KOPT-K1 (cell line): ENCODE data around the gene MACO1.
"Not testable (repeated sequence)": the region's sequence is repeated elsewhere in the genome, so short reads cannot be mapped to it uniquely, and the experiment has no call there.

Experiments
- H3K27ac ChIP-seq: fragments of 200-600 bp; sonication (generic); 2 replicates; pipeline ENCODE4 v1.5.1; 2016; ENCODE audit warnings: antibody characterized with exemption, mild to moderate bottlenecking, low read depth, low read length; ENCODE audit not compliant: poor library complexity, severe bottlenecking
- H3K36me3 ChIP-seq: fragments of 200-600 bp; sonication (generic); 2 replicates; pipeline ENCODE4 v1.5.1; 2017; ENCODE audit warnings: antibody characterized with exemption, mild to moderate bottlenecking, low read length, moderate library complexity; ENCODE audit not compliant: insufficient read depth
- H3K9me3 ChIP-seq: fragments of 200-600 bp; sonication (generic); 2 replicates; pipeline ENCODE4 v1.5.1; 2017; ENCODE audit warnings: antibody characterized with exemption, low read length, mild to moderate bottlenecking; ENCODE audit not compliant: insufficient read depth, poor library complexity, severe bottlenecking

MACO1 gene, protein sequence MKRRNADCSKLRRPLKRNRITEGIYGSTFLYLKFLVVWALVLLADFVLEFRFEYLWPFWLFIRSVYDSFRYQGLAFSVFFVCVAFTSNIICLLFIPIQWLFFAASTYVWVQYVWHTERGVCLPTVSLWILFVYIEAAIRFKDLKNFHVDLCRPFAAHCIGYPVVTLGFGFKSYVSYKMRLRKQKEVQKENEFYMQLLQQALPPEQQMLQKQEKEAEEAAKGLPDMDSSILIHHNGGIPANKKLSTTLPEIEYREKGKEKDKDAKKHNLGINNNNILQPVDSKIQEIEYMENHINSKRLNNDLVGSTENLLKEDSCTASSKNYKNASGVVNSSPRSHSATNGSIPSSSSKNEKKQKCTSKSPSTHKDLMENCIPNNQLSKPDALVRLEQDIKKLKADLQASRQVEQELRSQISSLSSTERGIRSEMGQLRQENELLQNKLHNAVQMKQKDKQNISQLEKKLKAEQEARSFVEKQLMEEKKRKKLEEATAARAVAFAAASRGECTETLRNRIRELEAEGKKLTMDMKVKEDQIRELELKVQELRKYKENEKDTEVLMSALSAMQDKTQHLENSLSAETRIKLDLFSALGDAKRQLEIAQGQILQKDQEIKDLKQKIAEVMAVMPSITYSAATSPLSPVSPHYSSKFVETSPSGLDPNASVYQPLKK

GRCh38 chr1:25430073-25430966, at the start of gene MACO1:
Gene MACO1 (plus strand): TSS chr1:25430897. CDS start chr1:25431099, 202 bp downstream.
- Histone ChIP-seq H3K36me3 (no peaks in the 10 kb centered on the region), H3K9me3 (no peaks in the 10 kb centered on the region), H3K27ac (peak within 1 kb of the TSS; percentile 63)

DNA sequence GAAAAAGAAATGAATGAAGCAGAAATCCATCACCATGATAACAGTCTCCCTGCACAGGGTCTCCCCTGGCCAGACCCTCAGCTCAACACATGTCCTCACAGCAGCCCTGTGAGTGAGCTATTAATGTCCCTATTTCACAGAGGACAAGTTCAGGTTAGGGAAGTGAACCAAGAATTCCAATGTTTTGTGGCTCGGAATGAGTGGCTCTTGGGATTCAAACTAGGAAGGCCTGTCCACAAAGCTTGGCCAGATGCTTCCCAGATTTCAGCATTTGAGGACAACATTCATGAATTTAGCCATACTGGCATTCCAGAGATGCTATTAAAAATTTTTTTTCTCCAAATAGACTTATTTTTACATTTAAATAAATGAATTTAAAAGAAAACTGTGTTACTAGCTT, 48.2 kb upstream of the MACO1 start:
- not testable (repeated sequence) for H3K9me3 ChIP-seq, H3K27ac ChIP-seq, H3K36me3 ChIP-seq

DNA sequence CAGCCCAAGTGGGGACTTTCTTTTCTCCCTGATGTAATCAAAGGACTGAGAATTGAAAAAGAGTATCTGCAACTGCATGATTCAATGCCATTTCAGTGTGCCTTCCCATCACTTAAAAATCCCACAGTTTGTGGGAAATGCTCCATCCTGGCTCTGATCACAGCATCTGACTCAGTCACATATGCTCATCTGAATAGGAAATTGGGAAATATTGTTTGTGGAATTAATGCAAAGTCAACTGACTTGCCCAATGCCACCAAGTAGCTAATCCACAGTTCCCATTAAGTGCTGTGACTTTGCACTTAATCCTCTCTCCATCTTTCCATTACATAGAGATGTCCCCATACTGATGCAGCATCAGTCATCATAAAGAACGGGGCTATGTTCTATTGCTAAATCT, 47.6 kb upstream of the MACO1 start:
- not testable (repeated sequence) for H3K36me3 ChIP-seq, H3K9me3 ChIP-seq, H3K27ac ChIP-seq

DNA sequence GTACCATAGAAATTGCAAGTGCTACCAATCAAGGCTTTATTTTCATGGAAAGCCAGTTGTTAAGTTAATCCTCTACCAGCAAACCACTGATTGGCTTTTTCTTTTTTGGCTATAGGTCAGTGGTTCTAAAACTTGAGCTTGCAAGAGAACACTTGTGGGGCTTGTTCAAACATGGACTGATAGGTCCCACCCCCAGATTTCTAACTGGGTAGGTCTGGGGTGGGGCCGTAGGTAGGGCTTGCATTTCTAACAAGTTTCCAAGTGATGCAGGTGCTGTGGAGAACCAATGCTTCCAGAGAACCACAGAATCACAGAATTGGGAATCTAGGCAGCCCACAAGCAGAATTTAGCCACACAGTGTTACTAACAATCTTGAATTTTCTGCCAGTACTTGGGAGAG, 46.8 kb upstream of the MACO1 start:
- not testable (repeated sequence) for H3K9me3 ChIP-seq, H3K27ac ChIP-seq, H3K36me3 ChIP-seq

DNA sequence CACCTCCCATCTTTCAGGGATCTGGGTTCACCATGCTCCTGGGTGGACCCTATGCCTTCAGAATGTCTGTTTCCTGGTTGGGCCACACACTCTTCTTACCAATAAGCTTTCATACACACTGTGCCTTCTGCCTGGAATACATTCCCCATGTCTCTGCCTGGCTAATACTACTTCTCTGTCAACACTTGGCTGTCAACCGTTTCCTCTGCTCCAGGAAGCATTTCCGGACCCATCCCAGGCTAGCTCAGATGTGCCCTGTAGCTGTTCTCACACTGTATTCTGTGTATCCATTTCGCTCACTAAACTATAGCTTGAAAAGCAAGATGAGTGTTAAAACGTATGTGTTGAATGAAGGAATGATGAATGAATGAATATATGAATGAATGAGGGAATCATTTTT, 43.6 kb upstream of the MACO1 start:
- H3K27ac ChIP-seq, H3K9me3 ChIP-seq, H3K36me3 ChIP-seq: not testable (repeated sequence)

DNA sequence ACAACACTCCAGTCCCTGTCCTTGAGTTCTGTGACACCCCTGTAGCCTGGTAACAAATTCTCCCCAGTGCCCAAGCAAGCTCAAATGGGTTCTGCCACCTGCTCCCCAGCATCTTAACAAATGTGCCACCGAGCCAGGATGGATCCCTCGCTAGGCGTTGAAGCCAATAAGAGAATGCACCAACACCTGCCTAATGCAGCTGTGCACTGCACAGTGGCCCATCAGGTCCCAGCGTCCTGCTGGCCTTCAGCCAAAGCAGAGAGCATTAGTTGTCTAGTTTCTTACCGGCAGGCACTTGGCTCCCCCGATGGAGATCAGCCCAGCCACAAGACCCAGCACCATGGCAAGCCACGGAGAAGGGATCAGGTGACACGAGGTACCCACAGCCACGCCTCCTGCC, 42.0 kb upstream of the MACO1 start:
- H3K27ac ChIP-seq, H3K36me3 ChIP-seq, H3K9me3 ChIP-seq: not testable (repeated sequence)

- not testable (repeated sequence) for H3K27ac ChIP-seq, H3K36me3 ChIP-seq, H3K9me3 ChIP-seq
These were observed 41.0 kb upstream of the MACO1 start for GRCh38 chr1:25389721-25390120.

DNA sequence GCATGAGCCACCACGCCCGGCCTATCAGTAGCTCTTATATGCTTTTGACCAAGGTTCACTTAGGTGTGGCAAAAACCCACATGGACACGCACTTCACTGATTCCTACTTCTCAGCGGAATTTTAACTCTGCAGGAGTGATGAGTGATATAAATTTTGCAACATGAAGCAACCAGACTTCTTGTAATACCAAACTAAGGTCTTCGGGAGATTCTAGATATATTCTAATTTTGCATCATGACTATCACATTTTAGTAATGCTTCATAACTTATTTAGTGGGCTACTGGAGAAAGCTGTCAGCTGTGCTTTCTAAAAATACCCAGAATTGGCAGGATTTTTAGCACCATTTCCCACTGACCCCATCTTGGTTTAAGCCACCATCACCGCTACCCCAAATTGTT, 37.9 kb upstream of the MACO1 start:
- no peaks in the 10 kb centered on the region for H3K36me3 ChIP-seq
- H3K9me3 ChIP-seq: no peaks in the 10 kb centered on the region
- no peak overlapping the region for H3K27ac ChIP-seq

DNA sequence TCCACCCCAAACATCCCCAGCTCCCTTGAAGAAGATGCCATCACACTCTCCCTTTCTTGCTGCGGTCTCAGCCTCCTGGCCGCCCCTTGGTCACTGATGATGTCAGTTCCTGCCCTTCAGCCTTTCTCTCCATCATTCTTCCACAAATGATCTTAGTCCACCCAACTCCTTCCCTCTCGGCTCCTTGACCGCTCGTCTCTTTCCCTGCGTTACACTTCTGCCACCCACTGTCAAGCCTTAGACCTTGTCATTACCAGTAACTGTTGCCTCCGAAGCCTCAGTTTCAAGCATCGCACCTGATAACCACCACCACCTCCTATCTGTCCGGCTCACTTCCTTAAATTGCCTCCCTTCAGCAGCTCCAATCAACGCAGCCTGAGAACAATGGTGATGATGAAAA, 33.1 kb upstream of the MACO1 start:
- H3K9me3 ChIP-seq, H3K36me3 ChIP-seq, H3K27ac ChIP-seq: not testable (repeated sequence)

- H3K36me3 ChIP-seq, H3K9me3 ChIP-seq: not testable (repeated sequence)
These were observed 32.6 kb upstream of the MACO1 start for GRCh38 chr1:25398079-25398478.

DNA sequence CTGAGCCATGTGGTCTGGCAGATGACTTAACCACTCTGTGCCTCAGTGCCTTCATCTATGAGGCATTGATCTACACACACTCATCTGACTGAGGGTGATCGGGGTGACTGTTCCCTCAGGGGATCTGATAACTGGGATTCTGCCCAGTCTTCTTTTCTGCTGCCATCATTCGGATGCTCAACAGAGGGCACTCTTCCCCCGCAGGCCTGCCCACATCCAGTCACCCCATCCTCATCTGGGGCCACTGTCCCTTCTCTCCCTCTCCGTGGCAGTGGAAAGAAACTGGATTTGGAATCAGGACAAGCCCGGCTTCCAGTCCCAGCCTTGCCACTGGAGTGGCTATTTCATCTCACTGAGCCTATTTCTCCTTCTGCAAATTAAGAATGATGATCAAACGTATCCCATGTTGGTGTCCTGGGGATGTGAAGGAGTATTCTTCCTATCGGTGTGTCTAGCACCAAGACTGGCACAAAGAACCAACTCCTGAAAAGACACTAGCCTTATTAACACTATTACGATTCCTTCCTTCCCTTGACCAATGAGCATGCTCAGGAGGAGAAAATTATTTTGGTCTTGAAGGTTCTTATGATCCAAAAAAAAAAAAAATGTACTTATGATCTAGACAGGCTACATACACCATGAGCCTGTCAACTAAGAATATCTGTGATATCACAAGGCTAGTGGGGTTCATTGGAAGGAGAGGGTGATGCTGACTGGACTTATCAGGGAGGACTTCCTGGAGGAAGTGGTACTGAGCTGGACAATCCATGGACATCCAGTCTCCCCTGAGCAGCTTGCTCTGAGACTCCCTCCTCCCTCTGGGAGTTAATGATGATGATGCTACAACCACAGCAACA, 27.5 kb upstream of the MACO1 start:
- not testable (repeated sequence) for H3K36me3 ChIP-seq, H3K9me3 ChIP-seq, H3K27ac ChIP-seq

More at GRCh38 chr1:25398079-25398478, 32.6 kb upstream of the MACO1 start:
- not testable (repeated sequence) for H3K27ac ChIP-seq

DNA sequence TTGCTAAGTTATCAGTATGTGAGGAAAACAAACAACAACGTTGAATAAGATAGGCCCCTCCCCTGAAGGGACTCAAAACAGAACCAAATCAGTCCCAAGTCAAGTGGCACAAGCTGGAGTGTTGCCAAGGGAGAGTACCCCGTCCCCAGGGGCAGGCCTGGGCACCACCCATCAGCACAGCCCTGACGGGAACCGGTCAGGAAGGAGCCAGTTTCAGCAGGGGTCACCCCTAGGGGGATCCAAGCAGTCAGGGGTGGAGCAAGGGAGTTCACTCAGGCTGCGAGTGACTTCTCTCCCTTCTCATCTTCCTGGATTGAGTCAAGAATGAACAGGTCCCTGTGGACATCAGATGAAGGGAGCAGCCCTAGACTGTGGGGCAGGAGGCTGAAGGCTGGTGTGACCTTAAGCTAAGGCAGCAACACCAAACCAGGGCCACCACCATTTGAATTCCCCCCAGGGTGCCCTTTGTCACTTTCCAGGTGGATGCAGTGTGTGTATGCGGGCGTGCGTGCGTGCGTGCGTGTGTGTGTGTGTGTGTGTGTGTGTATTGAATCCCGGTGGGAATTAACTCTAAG, 24.9 kb upstream of the MACO1 start:
- H3K27ac ChIP-seq, H3K36me3 ChIP-seq, H3K9me3 ChIP-seq: not testable (repeated sequence)

- H3K27ac ChIP-seq: not testable (repeated sequence)
These were observed 20.9 kb upstream of the MACO1 start for GRCh38 chr1:25409641-25410427.

More at GRCh38 chr1:25409641-25410427, 20.9 kb upstream of the MACO1 start:
- H3K36me3 ChIP-seq, H3K9me3 ChIP-seq: not testable (repeated sequence)
